NCI-H1092 treated with DMSO at 0.1 percent for 48 hours (cell line): ENCODE results near the gene GPR42.
"Not testable (repeated sequence)": the region's sequence is repeated elsewhere in the genome, so short reads cannot be mapped to it uniquely, and the experiment has no call there.

Experiments
- DNase-seq: peaks from one replicate; lab custom pipeline; 2025; lab: John Stamatoyannopoulos, UW

Gene GPR42

DNA sequence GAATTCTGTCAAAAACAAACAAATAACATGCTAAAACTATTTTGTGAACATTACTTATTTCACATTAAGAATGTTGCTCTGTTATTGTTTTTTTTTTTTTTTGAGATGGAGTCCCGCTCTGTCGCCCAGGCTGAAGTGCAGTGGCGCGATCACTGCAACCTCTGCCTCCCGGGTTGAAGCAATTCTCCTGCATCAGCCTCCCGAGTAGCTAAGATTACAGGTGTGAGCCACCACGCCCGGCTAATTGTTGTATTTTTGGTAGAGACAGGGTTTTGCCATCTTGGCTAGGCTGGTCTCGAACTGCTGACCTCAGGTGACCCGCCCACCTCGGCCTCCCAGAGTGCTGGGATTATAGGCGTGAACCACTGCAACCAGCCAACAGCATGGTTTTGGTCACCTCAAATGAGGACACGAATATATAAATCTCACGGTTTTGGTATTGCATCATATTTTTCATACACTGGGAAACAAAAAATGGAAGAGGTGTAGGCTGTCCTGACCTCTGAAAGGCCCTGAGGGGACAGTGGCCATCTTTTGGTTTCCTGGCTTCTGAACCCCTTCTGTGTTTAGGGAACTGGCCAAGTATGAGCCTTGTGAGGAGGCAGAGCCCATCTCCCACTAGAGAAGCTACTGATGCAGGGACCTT is 25.5 kb downstream of the GPR42 start:
- no peak for DNase-seq

DNA sequence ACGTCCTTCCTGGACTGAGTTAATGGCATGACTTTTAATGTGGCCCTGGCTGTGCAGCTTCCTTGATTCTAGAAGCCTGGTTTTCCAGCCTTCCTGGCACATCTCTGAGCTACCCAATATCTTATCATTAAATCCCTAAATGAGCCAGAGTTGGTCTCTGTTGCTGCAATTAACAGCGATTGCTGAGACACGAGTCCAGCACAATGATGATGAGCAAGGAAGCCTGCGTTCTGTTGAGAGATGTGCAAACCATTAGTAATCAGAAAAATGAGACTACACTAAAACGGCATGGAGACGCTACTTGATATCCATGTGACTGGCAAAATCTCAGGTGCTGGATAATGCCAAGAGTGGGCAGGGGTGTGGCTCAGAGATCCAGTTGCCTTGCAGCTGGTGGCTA is 26.2 kb downstream of the GPR42 start:
- DNase-seq: no peak

DNA sequence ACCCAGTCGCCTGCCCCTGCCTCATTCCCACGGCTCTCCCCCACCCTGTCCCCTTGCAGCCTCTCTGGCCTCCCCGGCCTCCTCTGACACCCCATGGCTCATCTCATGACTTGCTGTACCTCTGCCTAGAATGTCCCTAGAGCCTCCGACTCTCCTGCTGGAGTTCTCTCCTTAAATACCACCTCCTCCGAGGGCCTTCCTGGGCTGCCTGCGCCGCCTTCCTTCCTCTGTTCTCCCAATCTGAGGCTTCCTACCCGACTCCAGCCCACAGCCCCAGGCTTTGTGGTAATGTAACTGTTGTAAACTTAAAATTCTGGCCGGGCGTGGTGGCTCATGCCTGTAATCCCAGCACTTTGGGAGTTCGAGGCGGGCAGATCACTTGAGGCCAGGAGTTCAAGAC is 27.7 kb downstream of the GPR42 start:
- no peak for DNase-seq

DNA sequence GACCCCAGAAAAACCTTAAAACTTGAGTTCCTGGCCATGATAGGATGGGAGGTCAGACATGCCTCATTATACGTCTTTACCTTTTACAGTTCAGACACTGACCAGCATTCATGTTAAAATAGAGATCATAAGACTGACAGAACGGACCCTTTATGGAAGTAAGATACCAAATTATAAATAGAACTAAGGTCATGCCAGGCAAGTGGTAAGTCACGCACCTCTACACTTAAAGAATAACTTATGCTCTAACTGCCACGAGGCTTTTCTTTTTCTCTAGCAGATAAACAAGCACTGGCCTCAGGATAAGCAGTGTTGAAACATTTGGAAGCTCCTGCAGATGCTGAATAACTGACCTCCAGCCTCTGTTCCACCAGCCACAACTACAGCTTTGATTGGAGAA is 28.4 kb downstream of the GPR42 start:
- no peak for DNase-seq

DNA sequence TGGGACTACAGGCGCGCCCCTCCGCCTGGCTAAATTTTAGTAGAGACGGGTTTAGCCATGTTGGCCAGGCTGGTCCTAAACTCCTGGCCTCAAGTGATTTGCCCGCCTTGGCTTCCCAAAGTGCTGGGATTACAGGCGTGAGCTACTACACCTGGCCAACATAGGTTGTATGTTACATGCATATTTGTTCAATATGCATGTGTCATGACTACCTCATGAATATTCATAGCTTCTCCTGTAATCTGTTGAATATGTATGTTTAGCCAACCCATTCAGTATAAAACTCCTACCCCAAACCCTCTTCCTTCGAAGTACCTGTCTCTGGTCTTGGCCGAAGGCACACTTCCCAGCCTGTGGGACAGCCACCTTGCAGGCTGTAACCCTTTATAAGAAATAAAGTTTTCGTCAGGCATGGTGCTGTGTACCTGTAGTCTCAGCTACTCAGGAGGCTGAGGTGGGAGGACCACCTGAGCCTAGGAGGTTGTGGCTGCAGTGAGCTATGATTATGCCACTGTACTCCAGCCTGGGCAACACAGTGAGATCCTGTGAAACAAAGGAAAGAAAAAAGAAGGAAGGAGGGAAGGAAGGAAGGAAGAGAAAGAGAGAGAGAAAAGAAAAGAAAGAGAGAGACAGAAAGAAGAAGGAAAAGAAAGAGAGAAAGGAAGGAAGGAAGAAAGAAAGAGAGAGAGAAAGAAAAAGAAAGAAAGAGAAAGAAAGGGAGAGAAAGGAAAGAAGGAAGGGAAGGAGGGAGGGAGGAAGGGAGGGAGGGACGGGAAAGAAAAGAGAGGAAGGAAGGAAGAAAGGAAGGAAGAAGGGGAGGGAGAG is 29.3 kb downstream of the GPR42 start:
- DNase-seq: no peak

DNA sequence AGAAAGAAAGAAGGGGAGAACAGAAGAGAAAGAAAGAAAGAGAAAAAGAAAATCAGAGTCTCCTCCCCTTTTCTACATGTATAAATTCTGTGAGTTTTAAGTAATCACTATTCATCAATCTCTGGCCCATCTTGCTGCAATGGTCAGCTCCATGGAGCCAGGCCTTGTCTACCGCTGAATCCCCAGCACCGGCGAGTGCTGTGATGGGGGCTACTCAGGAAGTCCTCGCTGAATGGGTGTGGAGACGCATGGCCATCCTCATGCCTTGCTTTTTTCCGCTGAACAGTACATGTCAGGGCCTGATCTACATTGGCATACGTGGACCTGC is 29.9 kb downstream of the GPR42 start:
- DNase-seq: no peak

DNA sequence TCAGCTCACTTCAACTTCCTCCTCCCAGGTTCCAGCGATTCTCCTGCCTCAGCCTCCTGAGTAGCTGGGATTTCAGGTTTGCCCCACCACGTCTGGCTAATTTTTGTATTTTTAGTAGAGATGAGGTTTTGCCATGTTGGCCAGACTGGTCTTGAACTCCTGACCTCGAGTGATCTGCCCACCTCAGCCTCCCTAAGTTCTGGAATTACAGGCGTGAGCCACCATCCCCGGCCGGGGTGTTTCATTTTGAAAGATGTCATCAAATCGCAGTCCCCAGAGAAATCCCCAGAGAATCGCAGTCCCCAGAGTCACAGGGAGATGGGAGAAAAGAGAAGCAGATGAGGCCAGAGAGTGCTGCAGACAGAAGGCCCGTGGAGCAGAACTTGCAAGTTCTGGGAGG is 30.5 kb downstream of the GPR42 start:
- DNase-seq: not testable (repeated sequence)

DNA sequence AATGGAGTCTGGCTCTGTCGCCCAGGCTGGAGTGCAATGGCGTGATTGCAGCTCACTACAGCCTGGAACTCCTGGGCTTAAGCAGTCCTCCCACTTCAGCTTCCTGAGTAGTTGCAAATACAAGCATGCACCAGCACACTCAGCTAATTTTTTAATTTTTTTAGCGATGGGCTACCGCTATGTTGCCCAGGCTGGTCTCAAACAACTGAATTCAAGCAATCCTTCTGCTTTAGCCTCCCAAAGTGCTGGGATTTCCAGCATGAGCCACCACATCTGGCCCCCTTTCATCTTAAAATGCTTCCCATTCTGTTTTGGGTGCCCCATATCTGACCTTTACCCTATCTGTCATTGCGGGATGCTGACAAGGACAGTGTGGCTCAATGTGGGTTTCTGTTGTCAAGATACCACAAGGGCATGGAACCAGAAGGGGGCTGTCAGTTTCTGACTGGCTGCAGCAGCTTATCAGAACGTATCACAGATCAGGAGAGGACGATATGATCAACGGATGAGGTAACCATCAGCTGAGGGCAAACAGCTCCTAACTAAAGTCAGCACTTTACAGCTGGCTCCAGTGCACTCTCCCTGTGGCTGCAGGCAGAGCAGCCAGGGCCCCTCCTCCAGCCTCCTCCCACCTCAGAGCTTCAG is 32.4 kb downstream of the GPR42 start:
- no peak for DNase-seq

DNA sequence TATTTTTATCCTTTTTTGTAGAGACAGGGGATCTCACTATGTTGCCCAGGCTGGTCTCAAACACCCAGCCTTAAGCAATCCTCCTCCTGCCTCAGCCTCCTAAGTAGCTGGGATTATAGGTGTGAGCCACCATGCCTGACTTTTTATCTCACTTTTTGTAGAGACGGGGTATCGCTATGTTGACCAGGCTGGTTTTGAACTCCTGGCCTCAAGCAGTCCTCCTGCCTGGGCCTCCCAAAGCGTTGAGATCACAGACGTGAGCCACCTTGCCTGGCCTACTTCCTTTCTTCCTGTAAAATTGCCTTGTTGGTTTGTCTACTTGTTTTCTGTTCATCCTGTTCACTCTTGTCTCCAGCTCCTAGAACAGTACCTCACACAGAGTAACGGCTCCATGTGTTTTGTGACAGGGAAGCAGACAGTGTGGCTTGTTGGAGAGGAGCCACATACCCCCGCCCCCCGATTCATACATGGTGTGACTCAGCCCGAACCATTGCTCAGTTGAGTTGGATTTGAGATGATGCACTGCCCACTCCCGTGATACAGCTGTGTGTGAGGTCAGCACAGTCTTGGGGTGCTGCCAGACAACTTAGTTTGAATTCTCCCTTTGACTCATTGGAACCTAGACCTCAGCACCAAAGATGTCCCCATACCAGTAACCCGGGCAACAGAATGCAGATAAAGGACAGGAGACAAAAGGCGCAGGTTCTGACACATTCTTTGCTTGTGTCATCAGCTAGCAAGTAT is 34.2 kb downstream of the GPR42 start:
- DNase-seq: no peak

DNA sequence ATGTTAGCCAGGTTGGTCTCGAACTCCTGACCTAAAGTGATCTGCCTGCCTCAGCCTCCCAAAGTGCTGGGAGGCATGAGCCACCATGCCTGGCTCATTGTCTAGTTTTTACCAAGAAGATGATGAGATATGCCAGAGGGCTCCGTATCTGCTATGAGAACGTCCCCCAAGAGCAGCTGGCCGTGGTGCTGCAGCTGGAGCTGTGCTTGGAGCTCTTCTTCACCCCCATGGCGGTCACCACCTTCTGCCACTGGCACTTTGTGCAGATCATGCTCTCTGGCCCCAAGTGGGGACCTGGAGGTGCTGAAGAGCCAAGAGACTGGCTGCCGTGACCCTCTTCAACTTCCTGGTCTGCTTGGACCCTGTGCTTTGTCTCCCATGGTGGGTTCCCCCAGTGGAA is 36.8 kb downstream of the GPR42 start:
- DNase-seq: no peak

DNA sequence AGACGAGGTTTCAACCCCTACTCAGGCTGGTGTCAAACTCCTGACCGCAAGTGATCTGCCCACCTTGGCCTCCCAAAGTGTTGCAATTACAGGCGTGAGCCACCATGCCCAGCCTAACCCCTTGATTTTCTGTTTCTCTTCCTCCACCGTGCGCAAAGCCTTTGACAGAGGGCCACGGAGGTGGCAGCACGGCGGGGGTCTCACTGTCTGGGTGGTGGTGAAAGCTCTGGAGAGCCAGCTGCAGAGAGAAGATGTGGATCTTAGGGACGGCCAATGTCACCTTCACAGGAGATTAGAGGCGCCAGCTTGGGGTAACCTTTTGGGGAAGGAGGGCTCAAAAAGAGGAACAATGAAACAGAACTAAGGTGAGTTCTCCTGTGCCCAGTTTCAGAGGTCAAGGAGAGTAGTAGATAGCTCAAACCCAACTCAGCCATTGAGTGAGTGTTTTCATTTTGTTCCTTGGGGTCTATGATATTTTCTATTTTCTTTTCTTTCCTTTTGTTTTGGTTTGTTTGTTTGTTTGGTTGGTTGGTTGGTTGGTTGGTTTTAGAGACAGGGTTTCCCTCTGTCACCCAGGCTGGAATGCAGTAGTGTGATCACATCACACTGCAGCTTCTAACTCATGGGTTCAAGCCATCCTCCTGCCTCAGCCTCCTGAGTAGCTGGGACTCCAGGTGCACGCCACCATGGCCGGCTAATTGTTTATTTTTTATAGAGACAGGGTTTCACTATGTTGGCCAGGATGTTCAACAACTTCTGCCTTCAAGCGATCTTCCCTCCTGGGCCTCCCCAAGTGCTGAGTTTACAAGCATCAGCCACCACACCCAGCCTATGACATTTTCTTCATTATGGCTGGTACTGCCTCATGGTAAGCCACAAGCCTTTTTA is 37.7 kb downstream of the GPR42 start:
- DNase-seq: no peak

DNA sequence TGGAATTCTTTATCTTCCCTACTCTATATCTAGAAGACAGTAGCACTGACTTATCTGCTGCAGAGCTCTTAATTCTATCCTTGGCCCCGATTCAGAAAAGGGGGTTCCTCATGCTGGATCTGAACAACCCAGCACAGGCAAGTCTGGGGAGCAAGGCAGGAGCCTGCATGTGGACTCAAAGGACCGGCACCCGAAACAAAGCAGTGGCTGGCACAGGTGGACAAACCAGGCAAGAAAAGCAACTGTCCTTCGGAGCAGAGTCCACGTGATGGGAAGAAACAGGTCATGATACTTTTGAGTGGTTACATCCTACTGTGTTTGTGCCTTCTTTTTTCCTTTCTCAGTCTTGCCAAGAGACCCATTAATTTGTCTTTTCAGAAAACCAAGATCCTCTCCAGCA is 38.3 kb downstream of the GPR42 start:
- no peak for DNase-seq

DNA sequence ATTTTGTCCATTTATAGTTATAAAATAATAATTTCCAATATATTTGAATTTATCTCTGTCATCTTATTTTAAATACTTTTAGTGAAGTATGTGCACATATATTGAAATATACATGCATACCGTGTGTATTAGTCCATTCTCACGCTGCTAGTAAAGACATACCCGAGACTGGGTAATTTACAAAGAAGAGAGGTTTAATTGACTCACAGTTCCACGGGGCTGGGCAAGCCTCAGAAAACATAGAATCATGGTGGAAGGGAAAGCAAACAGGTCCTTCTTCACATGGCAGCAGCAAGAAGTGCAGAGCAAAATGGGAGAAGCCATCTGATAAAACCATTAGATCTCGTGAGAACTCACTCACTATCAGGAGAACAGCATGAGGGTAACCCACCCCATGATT is 39.6 kb downstream of the GPR42 start:
- no peak for DNase-seq

DNA sequence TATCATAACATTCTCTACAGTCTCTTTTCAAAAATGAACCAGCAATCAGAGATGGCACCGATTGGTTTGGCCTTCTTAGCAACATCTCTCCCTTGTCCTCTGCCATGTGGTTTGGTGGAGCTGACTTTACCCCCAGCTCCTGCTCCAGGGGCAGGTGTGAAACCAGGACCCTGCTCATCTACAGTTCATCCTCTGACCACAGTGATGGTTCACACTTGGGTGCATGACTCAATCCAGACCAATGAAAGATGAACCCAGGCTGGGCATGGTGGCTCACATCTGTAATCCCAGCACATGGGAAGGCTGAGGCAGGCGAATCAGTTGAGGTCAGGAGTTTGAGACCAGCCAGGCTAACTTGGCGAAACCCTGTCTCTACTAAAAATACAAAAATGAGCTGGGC is 43.6 kb downstream of the GPR42 start:
- no peak for DNase-seq

DNA sequence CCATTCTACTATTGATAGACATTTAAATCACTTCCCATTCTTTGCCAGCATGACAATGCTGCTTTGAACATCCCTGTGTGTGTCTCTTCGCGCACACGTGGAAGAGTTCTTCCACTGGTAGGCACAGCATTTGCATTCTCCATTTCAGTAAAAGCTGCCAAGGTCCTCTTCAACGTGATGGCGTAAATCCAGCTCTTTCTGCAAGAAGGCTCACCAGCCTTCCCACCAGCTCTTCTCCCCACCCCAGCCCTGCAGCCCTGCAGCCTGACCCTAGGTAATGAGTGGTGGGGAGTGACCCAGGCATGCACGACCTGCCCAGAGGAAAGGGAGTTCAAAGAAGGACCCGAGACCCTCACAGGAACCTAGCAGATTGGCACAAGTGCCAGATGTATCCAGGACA is 45.5 kb downstream of the GPR42 start:
- no peak for DNase-seq

DNA sequence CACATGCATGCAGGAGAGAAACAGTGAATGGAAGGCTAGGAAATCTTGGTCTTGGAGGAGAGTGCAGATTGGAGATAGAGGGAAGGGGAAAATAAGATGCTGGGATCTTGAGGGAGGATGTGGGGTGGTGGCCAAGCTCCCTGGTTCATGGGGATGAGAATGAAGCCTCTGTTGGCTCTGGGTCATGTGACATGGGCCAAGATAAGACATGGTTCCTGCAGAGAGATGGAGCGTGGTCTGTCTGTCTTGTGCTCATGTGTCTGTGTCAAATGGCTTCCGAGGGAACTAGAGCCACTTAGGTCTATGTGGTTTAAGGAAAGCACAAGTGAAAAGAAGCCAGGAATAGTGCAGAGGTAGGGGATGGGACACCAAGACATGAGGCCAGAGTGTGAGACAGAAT is 46.4 kb downstream of the GPR42 start:
- DNase-seq: no peak

DNA sequence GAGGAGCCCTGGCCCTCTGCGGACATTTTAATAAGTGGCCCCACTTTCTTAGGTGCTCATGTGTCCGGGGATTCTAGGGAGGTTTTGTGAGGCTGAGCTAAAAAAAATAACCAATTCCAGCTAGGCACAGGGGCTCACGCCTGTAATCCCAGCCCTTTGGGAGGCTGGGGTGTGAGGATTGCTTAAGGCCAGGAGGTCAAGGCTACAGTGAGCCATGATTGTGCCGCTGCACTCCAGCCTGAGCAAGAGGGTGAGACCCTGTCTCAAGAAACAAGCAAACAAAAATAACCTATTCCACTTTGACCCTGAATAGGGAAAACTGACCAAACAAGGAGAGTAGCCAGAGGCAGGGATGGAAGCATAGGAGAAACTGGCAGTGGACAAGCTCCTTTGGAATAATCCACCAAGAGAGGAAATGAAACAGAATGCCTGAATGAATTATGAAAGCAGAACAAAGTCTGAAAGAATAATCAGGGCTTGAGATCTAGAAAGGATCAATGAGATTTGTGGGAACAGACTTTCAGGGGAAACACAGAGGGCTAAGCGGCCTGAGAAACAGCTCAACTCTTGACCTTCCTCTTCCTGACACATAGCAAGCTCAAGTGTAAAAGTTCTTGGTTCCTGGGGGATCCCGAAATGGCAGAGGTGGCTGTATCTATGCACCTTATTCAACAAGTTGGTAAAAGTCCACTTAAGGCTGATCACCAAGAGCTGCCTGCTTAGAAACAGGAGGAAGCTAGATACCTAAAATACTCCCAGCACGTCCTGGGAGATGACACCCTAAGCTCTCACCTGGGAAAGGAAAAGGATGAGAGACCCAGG is 47.1 kb downstream of the GPR42 start:
- DNase-seq: no peak

DNA sequence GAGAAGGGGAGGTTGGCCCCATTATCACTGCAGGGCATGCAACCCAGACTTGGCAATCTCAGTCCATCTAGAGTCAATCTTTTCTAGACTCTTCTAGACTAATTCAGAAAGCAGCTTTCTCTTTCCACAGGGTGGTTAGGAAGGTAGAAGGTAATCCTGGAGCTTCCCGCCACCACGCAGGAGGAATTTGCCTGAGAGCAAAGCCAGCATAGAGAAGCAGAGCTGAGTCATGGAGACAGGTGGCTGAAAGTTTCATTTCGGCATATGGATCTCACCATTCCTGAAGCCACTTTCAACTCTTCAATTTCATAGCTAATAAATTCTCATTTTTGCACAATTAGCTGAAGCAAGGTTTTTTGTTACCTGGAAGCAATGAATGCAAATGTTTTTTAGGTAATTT is 48.2 kb downstream of the GPR42 start:
- no peak for DNase-seq

DNA sequence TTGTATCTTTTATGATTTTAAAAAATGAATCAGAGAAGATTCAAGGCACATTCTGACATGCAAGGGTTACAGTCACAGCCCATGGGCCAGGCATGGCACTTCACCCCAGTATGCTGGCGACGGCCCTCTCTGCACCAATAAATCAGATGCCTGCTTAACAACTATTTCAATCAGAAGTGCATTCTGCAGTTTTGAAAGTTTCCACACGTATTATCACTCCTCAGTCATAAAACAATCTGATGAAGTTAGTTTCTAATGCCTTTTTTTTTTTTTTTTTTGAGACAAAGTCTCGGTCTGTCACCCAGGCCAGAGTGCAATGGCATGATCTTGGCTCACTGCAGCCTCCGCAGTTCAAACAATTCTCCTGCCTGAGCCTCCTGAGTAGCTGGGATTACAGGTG is 48.9 kb downstream of the GPR42 start:
- DNase-seq: no peak

DNA sequence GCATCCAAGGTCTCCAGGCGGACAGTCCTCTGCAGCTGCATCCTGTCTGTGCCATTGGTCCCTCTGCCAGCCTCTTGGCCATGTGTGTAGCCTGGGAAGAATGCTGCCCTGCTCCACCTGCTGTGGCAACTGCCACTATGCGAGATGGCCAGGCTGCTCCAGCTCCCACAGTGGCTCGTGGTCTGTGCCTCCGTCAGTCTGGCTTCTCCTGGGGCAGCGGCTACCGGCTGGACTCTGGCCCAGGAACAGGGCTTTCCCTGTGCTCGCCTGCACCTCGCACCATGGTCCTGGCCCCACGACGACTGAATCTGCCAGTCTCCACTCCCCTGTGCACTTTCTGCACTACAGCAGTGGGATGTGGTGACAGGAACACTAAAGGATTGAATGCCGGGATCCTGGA is 50.5 kb downstream of the GPR42 start:
- no peak for DNase-seq
